ENCODE data around the gene BCLAF3.
A peak's percentile ranks its signal among the peaks of the same experiment; 100 is the strongest.

The BCLAF3 gene

GRCh38 chrX:19990556-19991349, at the start of gene BCLAF3:
TSS of gene BCLAF3 (minus strand) at chrX:19991061. CDS start at chrX:19970264, 20,797 bp downstream.
- ATAC-seq = peak; percentile 98
- TF ChIP-seq ARNTL (CRISPR knock-in tag; IDR thresholded peaks at IDR 0.05; ENCODE audit: borderline replicate concordance, low read depth) = no peak
- TF ChIP-seq CSRNP3 (CRISPR knock-in tag; IDR thresholded peaks at IDR 0.05) = no peak
- no peak for TF ChIP-seq CREB5 (CRISPR knock-in tag; IDR thresholded peaks at IDR 0.05; ENCODE audit: low read depth)
- no peak for TF ChIP-seq RARB (CRISPR knock-in tag; IDR thresholded peaks at IDR 0.05)
- TF ChIP-seq TCF4 (CRISPR knock-in tag; IDR thresholded peaks at IDR 0.05; ENCODE audit: borderline replicate concordance) = no peak

GRCh38 chrX:20038966-20039365, 48.1 kb upstream of the BCLAF3 start:
- ATAC-seq = no peak

GRCh38 chrX:20037186-20037585, 46.3 kb upstream of the BCLAF3 start:
- ATAC-seq = no peak
- TF ChIP-seq ESRRG (CRISPR knock-in tag; IDR thresholded peaks at IDR 0.05) (no peak), ZFP3 (CRISPR knock-in tag; IDR thresholded peaks at IDR 0.05) (no peak), ZFP30 (CRISPR knock-in tag; IDR thresholded peaks at IDR 0.05) (no peak), TOX (CRISPR knock-in tag; IDR thresholded peaks at IDR 0.05; ENCODE audit: borderline replicate concordance) (no peak), ZNF8 (CRISPR knock-in tag; IDR thresholded peaks at IDR 0.05) (no peak), POU6F1 (CRISPR knock-in tag; IDR thresholded peaks at IDR 0.05; ENCODE audit: borderline replicate concordance, low read depth) (no peak), ARNTL (CRISPR knock-in tag; IDR thresholded peaks at IDR 0.05; ENCODE audit: borderline replicate concordance, low read depth) (no peak), TSHZ2 (CRISPR knock-in tag; IDR thresholded peaks at IDR 0.05) (no peak), ZNF70 (CRISPR knock-in tag; IDR thresholded peaks at IDR 0.05) (no peak), TCF4 (CRISPR knock-in tag; IDR thresholded peaks at IDR 0.05; ENCODE audit: borderline replicate concordance) (no peak), CREB5 (CRISPR knock-in tag; IDR thresholded peaks at IDR 0.05; ENCODE audit: low read depth) (no peak), CSDC2 (CRISPR knock-in tag; IDR thresholded peaks at IDR 0.05) (no peak), RARB (CRISPR knock-in tag; IDR thresholded peaks at IDR 0.05) (no peak)

More at GRCh38 chrX:20038966-20039365, 48.1 kb upstream of the BCLAF3 start:
- TF ChIP-seq ZFP30 (CRISPR knock-in tag; IDR thresholded peaks at IDR 0.05) (no peak), TCF4 (CRISPR knock-in tag; IDR thresholded peaks at IDR 0.05; ENCODE audit: borderline replicate concordance) (no peak), ZNF565 (CRISPR knock-in tag; conservative IDR thresholded peaks at IDR 0.05; ENCODE audit: low read depth) (no peak), ZNF8 (CRISPR knock-in tag; IDR thresholded peaks at IDR 0.05) (no peak), ZC3H10 (CRISPR knock-in tag; IDR thresholded peaks at IDR 0.05) (no peak), RARB (CRISPR knock-in tag; IDR thresholded peaks at IDR 0.05) (no peak), SNAI2 (CRISPR knock-in tag; IDR thresholded peaks at IDR 0.05) (no peak)

- no peak for ATAC-seq
- no peak for TF ChIP-seq POU6F1 (CRISPR knock-in tag; IDR thresholded peaks at IDR 0.05; ENCODE audit: borderline replicate concordance, low read depth)
- TF ChIP-seq SNAI2 (CRISPR knock-in tag; IDR thresholded peaks at IDR 0.05) = no peak
- no peak for TF ChIP-seq CSRNP3 (CRISPR knock-in tag; IDR thresholded peaks at IDR 0.05)
- no peak for TF ChIP-seq TSHZ2 (CRISPR knock-in tag; IDR thresholded peaks at IDR 0.05)
- TF ChIP-seq TCF4 (CRISPR knock-in tag; IDR thresholded peaks at IDR 0.05; ENCODE audit: borderline replicate concordance) = no peak
- no peak for TF ChIP-seq ZFP30 (CRISPR knock-in tag; IDR thresholded peaks at IDR 0.05)
- no peak for TF ChIP-seq ARNTL (CRISPR knock-in tag; IDR thresholded peaks at IDR 0.05; ENCODE audit: borderline replicate concordance, low read depth)
- no peak for TF ChIP-seq ZNF8 (CRISPR knock-in tag; IDR thresholded peaks at IDR 0.05)
- no peak for TF ChIP-seq ZNF70 (CRISPR knock-in tag; IDR thresholded peaks at IDR 0.05)
- no peak for TF ChIP-seq ZC3H10 (CRISPR knock-in tag; IDR thresholded peaks at IDR 0.05)
Observed at GRCh38 chrX:20032201-20032600, 41.3 kb upstream of the BCLAF3 start.
